Stimulated activated CD8-positive, alpha-beta memory T cell treated with anti-CD3 and anti-CD28 coated beads, Interleukin-15, amount 100 ng/mL, for 4 hours (primary cell): ENCODE results near the gene CHST7.
A peak's percentile ranks its signal among the peaks of the same experiment; 100 is the strongest.
"Not testable (repeated sequence)": the region's sequence is repeated elsewhere in the genome, so short reads cannot be mapped to it uniquely, and the experiment has no call there.

Experiments used
- DNase-seq, 2 donors: peaks; one replicate each; pipeline ENCODE4 v3.0.0-alpha.2; 2020; ENCODE audit warnings: low read depth in 2 of 2

Gene CHST7

GRCh38 chrX:46573331-46573891 lies at the start of gene CHST7:
TSS of gene CHST7 (plus strand) at chrX:46573765. CDS start at chrX:46573932, 167 bp downstream.
- peak in 1 of 2 donors; percentile 41 for DNase-seq

- not testable (repeated sequence) for DNase-seq
Observed at GRCh38 chrX:46528640-46529039, 44.9 kb upstream of the CHST7 start.

DNA sequence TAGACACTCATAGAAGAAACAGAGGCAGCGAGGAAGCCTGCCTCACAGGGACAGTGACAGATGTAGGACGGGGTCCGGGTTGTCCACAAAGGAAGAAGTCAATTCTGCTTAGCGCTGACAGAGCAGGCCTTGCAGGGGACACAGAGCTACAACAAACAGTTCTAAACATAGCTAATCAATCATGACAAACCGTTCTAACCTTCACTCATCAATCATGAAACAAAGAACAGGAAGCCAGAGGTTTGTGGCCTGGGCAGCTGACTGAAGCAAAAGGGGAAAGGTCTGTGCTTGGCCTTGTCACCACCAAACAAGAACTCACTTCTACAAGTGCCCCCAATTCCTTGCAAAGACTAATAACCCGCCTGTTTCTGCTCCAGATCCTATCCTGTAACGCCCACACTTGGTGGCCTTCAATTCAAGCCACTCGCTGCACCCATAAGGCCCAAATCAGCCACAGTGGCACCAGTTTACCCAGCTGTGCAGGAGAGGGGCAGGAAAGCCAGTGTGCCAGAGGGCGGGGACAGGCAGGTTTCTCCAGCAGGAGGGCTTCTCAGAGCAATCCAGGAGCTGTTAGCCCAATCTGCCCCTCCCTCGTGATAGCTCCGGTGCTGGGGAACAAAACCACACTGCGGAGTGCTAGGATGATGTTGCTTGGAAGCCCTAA lies 43.7 kb upstream of the CHST7 start:
- DNase-seq = not testable (repeated sequence)

DNA sequence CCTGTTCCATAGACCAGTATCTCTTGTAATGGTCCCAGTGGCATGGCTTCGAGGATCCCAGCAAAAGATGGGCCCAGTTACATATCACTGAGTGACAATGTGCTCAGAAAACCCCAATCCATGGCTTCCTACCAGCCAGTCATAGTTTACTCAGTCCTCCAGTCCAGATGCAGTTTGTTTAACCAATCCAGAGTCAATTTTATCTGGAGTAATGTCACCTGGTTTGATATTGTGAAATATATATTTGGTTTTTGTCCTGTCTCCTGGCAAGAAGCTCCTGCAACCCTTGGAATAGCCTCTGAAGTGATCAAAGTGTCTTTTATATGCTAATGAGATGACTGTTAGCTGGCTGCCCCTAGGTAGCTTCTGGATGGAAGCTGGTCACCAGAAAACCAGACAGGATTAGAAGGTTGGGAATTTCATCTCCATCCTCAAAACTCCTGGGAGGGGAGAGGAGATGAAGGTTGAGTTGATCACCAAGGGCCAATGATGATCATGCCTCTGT lies 43.1 kb upstream of the CHST7 start:
- not testable (repeated sequence) for DNase-seq

GRCh38 chrX:46531442-46531841 lies 42.1 kb upstream of the CHST7 start:
- DNase-seq = no peak

DNA sequence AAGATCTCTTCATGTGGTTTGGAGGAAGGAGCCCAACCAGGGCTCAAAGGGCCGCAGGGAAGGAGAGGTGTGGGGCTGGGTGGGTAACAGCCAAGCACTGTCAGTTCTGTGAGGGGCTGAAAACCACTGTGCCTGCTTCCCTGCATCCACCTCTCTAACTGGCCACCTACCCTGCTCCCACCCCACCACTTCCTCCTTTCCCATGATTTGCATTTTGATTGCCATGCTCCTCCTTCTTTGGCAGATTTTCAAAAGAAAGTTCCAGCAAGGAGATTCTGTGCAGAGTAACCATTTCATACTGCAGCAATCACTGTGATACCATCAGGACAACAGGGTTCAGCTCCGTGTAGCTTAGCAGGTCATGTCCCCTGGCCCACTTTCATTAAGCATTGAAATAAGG lies 30.1 kb upstream of the CHST7 start:
- no peak for DNase-seq

- DNase-seq = not testable (repeated sequence)
Observed at GRCh38 chrX:46544527-46544926, 29.0 kb upstream of the CHST7 start.

DNA sequence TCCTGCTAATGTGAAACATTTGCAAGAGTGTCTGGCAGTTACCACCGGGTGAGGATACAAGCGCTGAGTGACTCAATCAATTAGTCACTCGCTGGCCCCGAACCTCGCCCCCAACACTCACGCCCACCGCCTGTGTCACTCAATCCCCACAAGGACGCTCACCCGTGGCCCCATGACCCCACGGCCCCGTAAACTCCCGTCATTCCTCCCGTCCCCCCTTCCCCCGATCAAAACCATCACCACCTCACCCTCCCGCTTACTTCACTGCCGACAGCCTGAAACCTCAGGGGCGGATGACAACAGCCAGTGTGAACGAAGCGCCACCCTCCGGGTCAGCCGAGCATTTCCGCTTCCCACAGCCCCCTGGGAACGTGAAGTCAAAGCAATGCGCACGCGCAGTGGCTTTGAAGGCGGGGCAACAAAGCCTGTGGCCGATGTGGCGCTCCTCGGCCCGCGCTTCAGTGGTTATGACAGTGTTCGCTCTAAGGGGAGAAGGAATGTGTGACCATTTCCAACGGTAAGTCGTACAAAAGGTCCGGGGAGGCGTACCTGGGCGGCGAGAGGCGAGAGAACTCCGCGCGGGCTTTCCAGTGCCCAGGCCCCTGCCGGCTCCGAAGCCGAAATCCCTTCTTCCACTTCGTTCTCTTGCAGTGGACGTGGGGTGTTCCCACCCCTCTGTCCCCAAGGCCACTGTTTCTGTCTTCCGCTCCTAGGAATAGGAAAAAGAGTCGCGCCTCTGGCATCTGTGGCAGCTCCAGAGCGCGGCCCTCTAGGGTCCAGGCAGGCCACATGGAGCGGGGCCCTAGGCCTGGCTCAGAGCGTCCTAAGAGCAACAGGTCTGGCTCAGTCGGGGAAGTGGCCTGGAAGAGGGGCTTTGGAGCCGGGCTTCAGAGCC lies 28.2 kb upstream of the CHST7 start, which contains the start of gene ZNF674:
TSS of gene ZNF674 (minus strand) at position 311 of the 895 bp plus-strand sequence. CDS start 3,334 bp downstream, outside the sequence.
- peak; percentile 81 to 90 for DNase-seq

DNA sequence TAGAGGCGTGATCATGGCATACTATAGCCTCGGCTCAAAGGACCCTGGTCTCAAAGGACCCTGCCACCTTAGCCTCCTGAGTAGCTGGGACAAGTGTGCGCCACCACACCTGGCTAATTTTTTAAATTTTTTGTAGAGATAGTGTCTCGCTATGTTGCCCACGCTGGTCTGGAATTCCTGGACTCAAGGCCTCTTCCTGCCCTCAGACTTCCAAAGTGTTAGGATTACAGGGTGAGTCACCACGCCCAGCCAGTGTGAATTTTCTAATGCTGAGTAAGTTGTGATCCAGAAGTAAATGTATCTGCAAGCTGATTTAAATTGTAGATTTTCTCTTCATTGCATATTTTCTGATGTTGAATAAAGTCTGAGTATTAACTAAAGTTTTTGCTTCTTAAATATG lies 25.7 kb upstream of the CHST7 start:
- DNase-seq = no peak

- no peak for DNase-seq
Observed at GRCh38 chrX:46549914-46550313, 23.7 kb upstream of the CHST7 start.

DNA sequence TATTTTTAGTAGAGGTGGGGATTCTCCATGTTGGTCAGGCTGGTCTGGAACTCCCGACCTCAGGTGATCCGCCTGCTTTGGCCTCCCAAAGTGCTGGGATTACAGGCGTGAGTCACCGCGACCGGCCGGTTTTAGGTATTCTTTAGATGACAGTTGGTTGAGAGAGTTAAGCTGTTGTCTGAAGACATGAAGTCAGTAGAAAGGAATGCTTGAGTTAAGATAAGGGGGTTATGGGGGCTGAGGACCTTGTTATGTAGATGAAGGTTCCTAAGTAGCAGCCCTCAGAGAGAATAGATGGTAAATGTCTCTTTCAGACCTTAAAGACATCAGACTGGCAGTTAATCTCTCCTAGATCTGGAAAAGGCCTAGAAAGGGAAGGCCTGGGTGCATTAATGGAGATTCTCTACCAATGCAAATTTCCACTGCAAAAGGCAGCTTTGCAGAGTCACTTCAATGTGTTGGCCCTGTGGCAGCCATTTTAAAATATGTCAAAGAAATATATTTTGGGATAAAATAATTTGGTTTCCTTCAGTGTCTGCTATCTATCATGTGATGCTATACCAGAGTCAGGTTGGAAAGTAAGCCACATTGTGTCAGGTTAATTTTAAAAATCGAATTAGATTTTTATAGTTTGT lies 22.0 kb upstream of the CHST7 start:
- no peak for DNase-seq

GRCh38 chrX:46553935-46554334 lies 19.6 kb upstream of the CHST7 start:
- DNase-seq = no peak

- DNase-seq = no peak
Observed at GRCh38 chrX:46554942-46555341, 18.6 kb upstream of the CHST7 start.

DNA sequence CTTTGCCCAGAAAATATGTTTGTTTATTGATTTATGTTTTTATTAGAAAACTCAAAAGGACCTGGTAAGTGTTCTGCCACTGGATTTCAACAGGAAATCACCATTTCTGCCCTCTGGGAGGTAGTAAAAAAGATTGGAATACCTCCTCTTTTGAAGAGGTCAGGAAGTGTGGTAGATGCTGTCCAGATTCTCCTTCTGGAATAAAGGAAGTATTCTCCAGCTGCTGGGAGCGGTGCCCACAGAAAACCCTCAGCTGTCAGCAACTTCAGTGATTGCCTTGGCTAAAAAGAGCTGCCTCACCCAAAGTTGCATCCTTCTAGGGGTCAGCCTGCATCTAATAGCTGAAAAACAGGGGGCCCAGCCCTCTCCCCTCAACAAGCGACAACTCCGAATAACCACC lies 14.5 kb upstream of the CHST7 start:
- DNase-seq = no peak

DNA sequence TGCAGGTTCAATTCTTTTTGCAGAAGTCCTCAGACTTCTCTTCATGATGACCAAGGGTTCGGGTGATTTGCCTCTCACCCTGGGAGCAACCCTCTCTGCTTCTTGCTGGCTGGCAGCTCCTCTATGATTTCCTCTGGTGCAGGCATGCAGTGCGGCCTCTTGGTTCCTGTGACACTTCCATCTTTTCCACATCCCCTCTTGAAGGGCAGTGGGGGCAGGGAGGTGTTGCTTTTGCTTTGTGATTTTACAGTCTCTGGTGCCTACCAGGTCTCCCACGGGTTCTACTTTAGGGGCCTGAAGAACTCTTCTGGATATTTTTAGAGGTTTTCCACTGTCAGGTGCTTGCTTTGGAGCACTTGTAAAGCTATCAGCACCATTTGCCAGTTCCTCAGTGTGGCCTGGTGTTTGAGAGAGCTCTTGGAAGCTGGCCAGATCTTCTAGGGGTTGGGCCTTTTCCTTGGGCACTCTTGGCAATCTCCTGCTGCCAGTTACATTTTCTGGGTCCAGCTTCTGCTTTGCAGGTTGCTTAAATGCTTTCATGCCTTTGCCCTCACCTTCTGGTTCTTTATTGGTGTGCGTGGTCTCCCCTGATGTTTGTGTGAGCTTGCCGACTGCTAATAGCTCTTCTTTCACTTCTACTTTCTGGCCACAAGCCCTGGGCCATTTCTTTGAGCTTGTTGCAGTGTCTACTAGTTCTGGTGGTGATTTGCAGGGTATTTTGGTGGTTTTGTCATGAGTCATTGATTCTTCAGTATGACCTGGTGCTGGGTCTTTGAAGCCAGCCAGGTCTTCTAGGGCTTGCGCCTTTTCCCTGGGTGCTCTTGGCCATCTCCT lies 11.5 kb upstream of the CHST7 start:
- no peak for DNase-seq

DNA sequence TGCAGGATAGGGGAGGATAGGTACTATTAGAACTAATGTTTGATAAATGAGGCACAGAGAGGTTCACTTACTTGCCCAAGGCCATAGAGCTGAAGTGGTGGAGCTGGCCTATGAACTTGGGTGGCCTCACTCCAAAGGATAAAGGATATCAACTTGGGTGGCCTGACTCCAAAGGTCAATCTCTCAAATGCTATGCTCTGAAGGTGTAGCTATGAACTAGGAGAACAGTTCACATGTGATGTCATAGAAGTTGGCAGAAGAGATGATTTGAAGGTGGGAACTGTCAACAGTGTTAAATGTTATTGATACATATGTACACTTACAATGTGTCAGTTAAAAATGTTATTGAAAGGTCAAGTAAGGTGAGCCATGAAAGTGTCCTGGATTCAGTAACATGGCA lies 6.2 kb upstream of the CHST7 start:
- no peak for DNase-seq

DNA sequence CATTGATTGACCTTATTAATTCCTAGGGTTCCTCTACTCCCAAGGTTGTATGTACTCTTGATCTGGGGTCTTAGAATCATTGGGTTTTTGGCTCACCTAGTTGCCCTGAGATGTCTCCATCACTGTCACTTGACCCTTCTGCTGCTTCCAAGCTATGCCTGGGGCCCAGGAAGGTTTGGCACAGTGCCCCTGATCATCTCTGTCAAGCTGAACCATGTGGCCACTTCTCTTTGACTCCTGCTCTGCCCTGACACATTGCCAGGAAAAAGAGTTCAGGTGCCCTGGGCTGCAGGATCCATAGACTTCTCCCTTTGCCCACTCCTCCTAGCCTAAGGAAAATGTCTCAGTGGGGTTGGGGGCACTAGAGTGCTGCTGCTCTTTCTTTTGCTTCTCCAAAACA lies 3.9 kb upstream of the CHST7 start:
- no peak for DNase-seq

DNA sequence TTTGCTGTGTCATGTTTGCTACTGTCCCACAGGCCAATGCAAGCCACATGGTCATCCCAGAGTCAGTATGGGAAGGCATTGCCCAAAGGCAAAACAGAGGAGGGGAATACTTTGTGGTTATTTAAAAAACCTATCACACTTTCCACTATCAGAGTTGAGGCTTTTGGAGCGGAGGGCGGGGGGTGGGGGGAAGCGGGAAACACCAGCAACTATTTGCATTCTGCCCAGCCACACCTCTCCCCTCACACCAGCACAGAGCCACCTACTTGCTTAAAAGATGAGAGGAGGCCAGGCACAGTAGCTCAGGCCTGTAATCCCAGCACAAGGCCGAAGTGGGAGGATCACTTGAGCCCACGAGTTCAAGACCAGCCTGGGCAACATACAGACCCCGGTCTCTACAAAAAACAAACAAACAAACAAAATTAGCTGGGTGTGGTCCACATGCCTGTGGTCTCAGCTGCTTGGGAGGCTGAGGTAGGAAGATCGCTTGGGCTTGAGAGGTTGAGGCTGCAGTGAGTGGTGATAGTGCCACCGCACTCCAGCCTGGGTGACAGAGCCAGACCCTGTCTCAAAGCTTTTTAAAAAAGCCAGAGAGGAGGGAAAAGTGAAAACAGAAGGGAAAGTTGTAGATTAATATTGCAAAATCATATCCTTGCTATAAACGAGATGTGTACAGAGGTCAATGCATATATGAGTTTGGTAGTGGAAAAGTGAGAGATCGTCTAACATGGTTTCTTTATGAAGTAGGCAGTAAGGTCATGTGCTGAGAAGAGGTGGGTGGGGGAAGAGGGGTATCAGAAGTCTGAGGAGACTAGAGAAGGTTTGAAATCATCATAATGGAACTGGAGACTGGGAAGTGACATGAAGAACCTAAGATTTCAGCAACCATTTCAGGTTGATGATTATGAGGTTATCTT lies 1.9 kb upstream of the CHST7 start:
- no peak for DNase-seq

DNA sequence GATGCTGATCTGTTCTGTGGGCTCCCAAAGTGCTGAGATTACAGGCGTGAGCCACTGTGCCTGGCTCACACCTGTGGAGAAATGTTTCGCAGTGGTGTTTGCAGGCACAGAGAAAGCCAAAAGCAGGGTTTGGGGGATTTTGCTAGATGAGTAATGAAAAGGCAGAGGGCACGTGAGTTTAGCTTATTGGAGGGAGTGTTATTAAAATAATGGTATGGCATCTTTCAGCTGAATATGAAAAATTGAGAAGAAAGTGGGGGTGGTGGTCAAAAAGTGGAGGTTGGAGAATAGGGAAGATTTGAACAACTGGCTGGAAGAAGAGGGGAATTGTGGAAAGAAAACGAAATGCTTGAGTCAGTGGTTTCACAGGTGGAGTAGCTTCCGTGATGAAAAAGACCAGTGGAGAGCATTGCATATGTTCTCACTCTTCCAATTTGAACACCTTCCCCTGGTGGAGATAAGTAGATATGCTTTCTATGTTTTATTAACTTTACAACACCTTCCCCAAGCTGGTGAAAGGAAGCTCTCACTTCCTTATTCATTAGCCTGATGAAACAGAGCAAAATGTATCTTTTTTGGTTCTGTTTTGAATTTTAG lies 1.1 kb upstream of the CHST7 start:
- no peak for DNase-seq
